Tibial nerve (tissue), 4 donors: Measurements from ENCODE around the gene APP.

Source experiments
- EP300 ChIP-seq, 2 donors: sonication (generic); formaldehyde crosslinking; IDR thresholded peaks; one replicate each; pipeline ENCODE4 v1.6.1; 2017; ENCODE audit warnings: antibody characterized with exemption in 2 of 2, mild to moderate bottlenecking in 1 of 2
- POLR2A ChIP-seq, 2 donors: fragments of 450-650 bp; IDR thresholded peaks; one replicate each; pipeline ENCODE4 v1.6.1; 2017; ENCODE audit warnings: antibody characterized with exemption in 2 of 2, mild to moderate bottlenecking in 2 of 2, moderate library complexity in 2 of 2
- TF ChIP-seq, protein P1 (sequence below), 5 experiments: fragments of 200-600 bp in 3 of 5; fragments of 450-650 bp in 2 of 5; sonication (generic) in 3 of 5; IDR thresholded peaks; one replicate each; pipeline ENCODE4 v1.5.1; 2016 to 2019; ENCODE audit warnings: antibody characterized with exemption in 5 of 5, mild to moderate bottlenecking in 3 of 5, moderate library complexity in 2 of 5

DNA sequence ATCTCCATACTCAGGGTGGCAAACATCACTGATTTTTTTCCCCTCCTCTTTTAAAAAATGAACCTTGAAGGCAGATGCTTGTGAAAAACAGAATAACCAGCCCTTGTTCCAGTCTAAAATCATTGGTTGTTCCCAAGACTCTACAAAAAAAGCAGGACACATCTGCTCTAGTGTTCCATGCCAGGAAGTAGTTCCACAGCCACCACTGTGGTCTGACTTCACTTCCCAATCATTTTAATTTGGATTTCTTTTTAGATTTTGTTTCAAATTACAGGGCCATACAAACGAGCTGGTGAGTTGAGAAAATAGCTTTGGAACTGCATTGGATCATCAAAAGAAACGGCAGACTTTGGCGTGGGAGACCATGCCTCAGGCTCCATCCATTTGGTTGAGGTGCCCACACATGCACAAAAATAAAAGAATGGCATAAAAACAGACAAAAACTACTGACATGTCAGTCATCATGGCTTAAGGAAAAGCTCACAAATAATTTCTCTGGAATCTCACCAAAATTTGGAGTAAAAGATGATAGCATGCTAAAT, 225.8 kb downstream of the APP start:
- no peak for TF ChIP-seq EP300 (IDR thresholded peaks at IDR 0.05)
- TF ChIP-seq, protein P1, sequence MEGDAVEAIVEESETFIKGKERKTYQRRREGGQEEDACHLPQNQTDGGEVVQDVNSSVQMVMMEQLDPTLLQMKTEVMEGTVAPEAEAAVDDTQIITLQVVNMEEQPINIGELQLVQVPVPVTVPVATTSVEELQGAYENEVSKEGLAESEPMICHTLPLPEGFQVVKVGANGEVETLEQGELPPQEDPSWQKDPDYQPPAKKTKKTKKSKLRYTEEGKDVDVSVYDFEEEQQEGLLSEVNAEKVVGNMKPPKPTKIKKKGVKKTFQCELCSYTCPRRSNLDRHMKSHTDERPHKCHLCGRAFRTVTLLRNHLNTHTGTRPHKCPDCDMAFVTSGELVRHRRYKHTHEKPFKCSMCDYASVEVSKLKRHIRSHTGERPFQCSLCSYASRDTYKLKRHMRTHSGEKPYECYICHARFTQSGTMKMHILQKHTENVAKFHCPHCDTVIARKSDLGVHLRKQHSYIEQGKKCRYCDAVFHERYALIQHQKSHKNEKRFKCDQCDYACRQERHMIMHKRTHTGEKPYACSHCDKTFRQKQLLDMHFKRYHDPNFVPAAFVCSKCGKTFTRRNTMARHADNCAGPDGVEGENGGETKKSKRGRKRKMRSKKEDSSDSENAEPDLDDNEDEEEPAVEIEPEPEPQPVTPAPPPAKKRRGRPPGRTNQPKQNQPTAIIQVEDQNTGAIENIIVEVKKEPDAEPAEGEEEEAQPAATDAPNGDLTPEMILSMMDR (IDR thresholded peaks at IDR 0.05) = no peak
- TF ChIP-seq POLR2A (IDR thresholded peaks at IDR 0.05) = no peak
